ENCODE measurements around the gene MDC1. TPM values are rescaled to one million over a fixed set of nuclear protein-coding genes. Genes with fewer than 3 reads are reported as not detected.
A peak's percentile ranks its signal among the peaks of the same experiment; 100 is the strongest.

MDC1 gene
- total RNA-seq, 1 experiment from 2014 or later: 75.8 TPM

GRCh38 chr6:30750379-30750668, 33.2 kb upstream of the MDC1 start:
- Histone ChIP-seq H2AFZ (ENCODE audit: low read depth, low read length, poor library complexity, severe bottlenecking) (no peak overlapping the region), H3K9me2 (ENCODE audit: insufficient read depth) (no peaks in the 10 kb centered on the region), H3K4me2 (ENCODE audit: low read length) (peak overlapping the region; percentile 72), H3K9me3 (ENCODE audit: control insufficient read depth in 1 of 2, insufficient read depth in 1 of 2, low read depth in 1 of 2, low read length in 2 of 2) (no peaks in the 10 kb centered on the region), H4K20me1 (ENCODE audit: insufficient read depth) (no peaks in the 10 kb centered on the region), H3K27me3 (ENCODE audit: insufficient read depth, low read length) (no peaks in the 10 kb centered on the region), H3K9ac (ENCODE audit: low read length) (peak overlapping the region; percentile 72), H3K27ac (ENCODE audit: low read depth, low read length) (peak overlapping the region; percentile 96), H3K79me2 (ENCODE audit: insufficient read depth, low read length) (no peaks in the 10 kb centered on the region), H3K4me1 (ENCODE audit: control insufficient read depth in 1 of 2, insufficient read depth in 2 of 2, low read length in 2 of 2) (peaks cover 76 to 98% of the 10 kb centered on the region in 2 experiments), H3K36me3 (ENCODE audit: control insufficient read depth in 1 of 2, insufficient read depth in 2 of 2, low read length in 2 of 2) (no peaks in the 10 kb centered on the region), H3K4me3 (replicated peaks in 1 of 2; ENCODE audit: low read depth in 1 of 2, low read length in 2 of 2) (peak overlapping the region in 1 of 2 experiments; percentile 28; a peak in 1 of 4 replicates)
- TF ChIP-seq POLR2AphosphoS5 (IDR thresholded peaks at IDR 0.05; ENCODE audit: low read depth, low read length): peak; percentile 30
- TF ChIP-seq SRF (IDR thresholded peaks at IDR 0.05; ENCODE audit: low read depth): no peak
- ChIA-PET CTCF (no interaction called here), RAD21 (ENCODE audit: low non-redundant PET in 1 of 2, low total read pairs in 2 of 2, uncharacterized antibody in 2 of 2, unreplicated experiment in 2 of 2) (interaction anchor here in 1 of 2 experiments (0.7 kb wide), 1 partner anchor 68 kb away, joined by 3 read pairs; no protein-coding TSS in a partner anchor), POLR2A (interaction anchor here (1.5 to 16.4 kb wide), 5 partner anchors 10 to 51 kb away, joined by 3 to 680 read pairs (median 47); no protein-coding TSS in a partner anchor)
- intact Hi-C loops (cut with micrococcal nuclease): no loop called here
- no TSS peak for BruUV-seq (replicated peaks)
- no peak for ATAC-seq
- no peak for DNase-seq (ENCODE audit: low read depth, low spot score)

GRCh38 chr6:30749554-30750378, 32.7 kb upstream of the MDC1 start:
- ChIA-PET POLR2A (interaction anchor here (0.7 to 16.4 kb wide), 7 partner anchors 9 to 365 kb away, joined by 3 to 680 read pairs (median 7); partner anchors contain the start of gene PSORS1C1), RAD21 (ENCODE audit: low non-redundant PET in 1 of 2, low total read pairs in 2 of 2, uncharacterized antibody in 2 of 2, unreplicated experiment in 2 of 2) (interaction anchor here in 1 of 2 experiments (0.5 to 1.0 kb wide), 3 partner anchors 15 to 78 kb away, joined by 3 to 5 read pairs (median 3); no protein-coding TSS in a partner anchor), CTCF (no interaction called here)
- H3K4me3 ChIP-seq (replicated peaks in 1 of 2; ENCODE audit: low read depth in 1 of 2, low read length in 2 of 2): peak overlapping the region in 1 of 2 experiments; percentile 28; a peak in 2 of 4 replicates
- peak; percentile 69 for ATAC-seq
- H3K9me3 ChIP-seq (ENCODE audit: control insufficient read depth in 1 of 2, insufficient read depth in 1 of 2, low read depth in 1 of 2, low read length in 2 of 2): no peaks in the 10 kb centered on the region
- H4K20me1 ChIP-seq (ENCODE audit: insufficient read depth): no peaks in the 10 kb centered on the region
- no peak overlapping the region for H2AFZ ChIP-seq (ENCODE audit: low read depth, low read length, poor library complexity, severe bottlenecking)
- intact Hi-C loops (cut with micrococcal nuclease): loop anchor here (10.0 kb wide), 1 partner anchor 335 kb away; no protein-coding TSS in a partner anchor
- H3K4me1 ChIP-seq (ENCODE audit: control insufficient read depth in 1 of 2, insufficient read depth in 2 of 2, low read length in 2 of 2): peaks cover 81 to 98% of the 10 kb centered on the region in 2 experiments
- H3K9me2 ChIP-seq (ENCODE audit: insufficient read depth): no peaks in the 10 kb centered on the region
- DNase-seq (ENCODE audit: low read depth, low spot score): peak; percentile 89
- no peaks in the 10 kb centered on the region for H3K27me3 ChIP-seq (ENCODE audit: insufficient read depth, low read length)
- H3K4me2 ChIP-seq (ENCODE audit: low read length): peak overlapping the region; percentile 72
- H3K79me2 ChIP-seq (ENCODE audit: insufficient read depth, low read length): no peaks in the 10 kb centered on the region
- H3K27ac ChIP-seq (ENCODE audit: low read depth, low read length): peak overlapping the region; percentile 96
- H3K9ac ChIP-seq (ENCODE audit: low read length): peak overlapping the region; percentile 72
- TSS peak; percentile 92 for BruUV-seq (replicated peaks)
- H3K36me3 ChIP-seq (ENCODE audit: control insufficient read depth in 1 of 2, insufficient read depth in 2 of 2, low read length in 2 of 2): no peaks in the 10 kb centered on the region
- no peak for TF ChIP-seq REST (IDR thresholded peaks at IDR 0.05; ENCODE audit: low read depth)
- TF ChIP-seq ZFX (IDR thresholded peaks at IDR 0.05): 0 out of 2 replicates have a peak, but pooled peaks have one; percentile 4
- TF ChIP-seq EGR1 (IDR thresholded peaks at IDR 0.05; ENCODE audit: low read depth): no peak
- no peak for TF ChIP-seq SP1 (IDR thresholded peaks at IDR 0.05; ENCODE audit: low read depth)
- TF ChIP-seq POLR2AphosphoS5 (IDR thresholded peaks at IDR 0.05; ENCODE audit: low read depth, low read length): peak; percentile 81
- no peak for TF ChIP-seq EZH2phosphoT487 (IDR thresholded peaks at IDR 0.05; ENCODE audit: borderline replicate concordance)
- no peak for TF ChIP-seq POLR2A (IDR thresholded peaks at IDR 0.05; ENCODE audit: borderline replicate concordance, extremely low read depth, insufficient read depth, insufficient read length)
- TF ChIP-seq ZNF274 (IDR thresholded peaks at IDR 0.05; ENCODE audit: low read depth, low read length): no peak
- no peak for TF ChIP-seq SIN3A (IDR thresholded peaks at IDR 0.05; ENCODE audit: low read depth)
- TF ChIP-seq CBX3 (IDR thresholded peaks at IDR 0.05; ENCODE audit: low read depth): no peak
- TF ChIP-seq CTCF (IDR thresholded peaks at IDR 0.05 in 2 of 3, conservative IDR thresholded peaks at IDR 0.05 in 1 of 3; ENCODE audit: borderline replicate concordance in 1 of 3, insufficient read depth in 1 of 3, low read depth in 2 of 3, low read length in 2 of 3): no peak
- TF ChIP-seq MAX (IDR thresholded peaks at IDR 0.05): no peak
- TF ChIP-seq SRF (IDR thresholded peaks at IDR 0.05; ENCODE audit: low read depth): no peak
